Dedifferentiated amniotic fluid mesenchymal stem cell (primary cell): ENCODE results near the gene SIRPA.

Experiments used
- DNase-seq: peaks from one replicate; pipeline ENCODE4 v3.0.0-alpha.2; 2016; ENCODE audit errors: extremely low spot score

Gene SIRPA

GRCh38 chr20:1887756-1888155 lies 7.5 kb upstream of the SIRPA start:
- no peak for DNase-seq

- DNase-seq, result no peak
Observed at GRCh38 chr20:1888796-1889463, 6.3 kb upstream of the SIRPA start.

- DNase-seq, result no peak
Observed at GRCh38 chr20:1890469-1891262, 4.5 kb upstream of the SIRPA start.

GRCh38 chr20:1891263-1892118 lies 3.7 kb upstream of the SIRPA start:
- DNase-seq, result no peak

GRCh38 chr20:1892119-1892385 lies 3.2 kb upstream of the SIRPA start:
- DNase-seq, result no peak

- no peak for DNase-seq
Observed at GRCh38 chr20:1893721-1894470, 1.3 kb upstream of the SIRPA start.

GRCh38 chr20:1894471-1894950 lies 696 bp upstream of the SIRPA start:
- peak; percentile 34 for DNase-seq

- DNase-seq, result no peak
Observed at GRCh38 chr20:1895674-1896483, 672 bp downstream of the SIRPA start.

- DNase-seq, result no peak
Observed at GRCh38 chr20:1896484-1897258, 1.5 kb downstream of the SIRPA start.

- DNase-seq, result no peak
Observed at GRCh38 chr20:1897541-1897940, 2.3 kb downstream of the SIRPA start.

GRCh38 chr20:1897965-1898464 lies 2.8 kb downstream of the SIRPA start:
- no peak for DNase-seq

- no peak for DNase-seq
Observed at GRCh38 chr20:1898482-1899240, 3.5 kb downstream of the SIRPA start.

GRCh38 chr20:1899241-1899525 lies 4.0 kb downstream of the SIRPA start:
- no peak for DNase-seq

- peak; percentile 54 for DNase-seq
Observed at GRCh38 chr20:1900321-1900801, 5.2 kb downstream of the SIRPA start.

GRCh38 chr20:1901704-1902103 lies 6.5 kb downstream of the SIRPA start:
- DNase-seq, result no peak

- no peak for DNase-seq
Observed at GRCh38 chr20:1902188-1902587, 7.0 kb downstream of the SIRPA start.

GRCh38 chr20:1904135-1904534 lies 8.9 kb downstream of the SIRPA start:
- no peak for DNase-seq

GRCh38 chr20:1905009-1905408 lies 9.8 kb downstream of the SIRPA start:
- DNase-seq, result no peak

GRCh38 chr20:1905693-1906092 lies 10.5 kb downstream of the SIRPA start:
- no peak for DNase-seq
